ENCODE results near the gene IL10.
A peak's percentile ranks its signal among the peaks of the same experiment; 100 is the strongest.

GRCh38 chr1:206761159-206761768 lies 11.0 kb downstream of the IL10 start:
- TF ChIP-seq CTCF (optimal IDR thresholded peaks at IDR 0.05 in 1 of 3, IDR thresholded peaks at IDR 0.05 in 1 of 3, conservative IDR thresholded peaks at IDR 0.05 in 1 of 3; ENCODE audit: extremely low read depth in 1 of 3, insufficient read depth in 2 of 3, low read length in 3 of 3) (peak in 1 of 3 experiments; percentile 23), EZH2 (IDR thresholded peaks at IDR 0.05; ENCODE audit: low read length) (no peak)

Data from keratinocyte (primary cell).